Activated CD8-positive, alpha-beta T cell treated with anti-CD3 and anti-CD28 coated beads for 36 hours (primary cell): ENCODE results near the gene STAM. TPM values are rescaled to one million over a fixed set of nuclear protein-coding genes. Genes with fewer than 3 reads are reported as not detected.

Source experiments
- ATAC-seq: fragments of 200-7000 bp; cut with Tn5 transposase; one replicate; pipeline ENCODE4 v1.10.0; 2021; ENCODE audit warnings: mild to moderate bottlenecking, moderate library complexity
- CTCF ChIA-PET: fragments of 350-600 bp; sonication (Branson Sonifier 250); formaldehyde crosslinking; loops from one replicate; lab custom pipeline; 2021; ENCODE audit warnings: antibody characterized with exemption; lab: Charles Lee
- POLR2A ChIA-PET: fragments of 350-600 bp; sonication (Branson Sonifier 250); formaldehyde crosslinking; loops from one replicate; lab custom pipeline; 2021; ENCODE audit warnings: antibody characterized with exemption; lab: Charles Lee
- DNase-seq: peaks from one replicate; pipeline ENCODE4 v3.0.0-alpha.2; 2020
- H3K27ac Mint-ChIP-seq: one replicate; pipeline ENCODE4 v1.8.0; 2021; ENCODE audit warnings: mild to moderate bottlenecking, mixed read lengths
- H3K27me3 Mint-ChIP-seq: one replicate; pipeline ENCODE4 v1.8.0; 2021; ENCODE audit warnings: mixed read lengths
- H3K36me3 Mint-ChIP-seq: one replicate; pipeline ENCODE4 v1.8.0; 2021; ENCODE audit warnings: low read depth, mixed read lengths
- H3K4me1 Mint-ChIP-seq: one replicate; pipeline ENCODE4 v1.8.0; 2021; ENCODE audit warnings: low read depth, mixed read lengths
- H3K4me3 Mint-ChIP-seq: one replicate; pipeline ENCODE4 v1.8.0; 2021; ENCODE audit warnings: mild to moderate bottlenecking, moderate library complexity, mixed read lengths
- H3K9me3 Mint-ChIP-seq: one replicate; pipeline ENCODE4 v1.8.0; 2021; ENCODE audit warnings: mixed read lengths
- CTCF ChIP-seq: fragments of 200-600 bp; IDR thresholded peaks from one replicate; pipeline ENCODE4 v1.8.0; 2022; ENCODE audit warnings: antibody characterized with exemption, mild to moderate bottlenecking
- intact Hi-C: fragments of 100-400 bp; cut with micrococcal nuclease; formaldehyde crosslinking; loops from one replicate; pipeline ENCODE4 v1.10.0; 2022
- total RNA-seq, 2 experiments: library from RNA; stranded (reverse); gene quantifications; one replicate each; pipeline ENCODE4 v1.2.3, GENCODE V29; 2021

STAM gene
- total RNA-seq, 2 experiments from 2014 or later, result 21.6 to 24.5 TPM

- CTCF ChIA-PET, result interaction anchor here (0.7 kb wide), 1 partner anchor 25 kb away, joined by 3 read pairs; no protein-coding TSS in a partner anchor
- ATAC-seq, result no peak
- H3K4me3 Mint-ChIP-seq, result peak overlapping the region; percentile 43
- H3K27me3 Mint-ChIP-seq, result no peaks in the 10 kb centered on the region
- H3K9me3 Mint-ChIP-seq, result no peaks in the 10 kb centered on the region
- no peak for TF ChIP-seq CTCF
- peak overlapping the region; percentile 82 for H3K27ac Mint-ChIP-seq
- peaks cover 60% of the 10 kb centered on the region for H3K4me1 Mint-ChIP-seq
- POLR2A ChIA-PET, result interaction anchor here (0.9 to 1.2 kb wide), 2 partner anchors 16 to 29 kb away, joined by 3 to 4 read pairs; no protein-coding TSS in a partner anchor
- DNase-seq, result no peak
- intact Hi-C loops, result no loop called here
- H3K36me3 Mint-ChIP-seq, result peaks cover 24% of the 10 kb centered on the region
These were observed 24.7 kb downstream of the STAM start for GRCh38 chr10:17668435-17669184.

- ChIA-PET CTCF (interaction anchor here (1.5 kb wide), 1 partner anchor 24 kb away, joined by 3 read pairs; no protein-coding TSS in a partner anchor), POLR2A (interaction anchor here (1.2 kb wide), 1 partner anchor 25 kb away, joined by 3 read pairs; the partner anchor contains the start of gene STAM)
- H3K4me3 Mint-ChIP-seq, result peak overlapping the region; percentile 71
- H3K9me3 Mint-ChIP-seq, result no peaks in the 10 kb centered on the region
- peak overlapping the region; percentile 95 for H3K27ac Mint-ChIP-seq
- ATAC-seq, result peak; percentile 69
- no peak for TF ChIP-seq CTCF
- peaks cover 59% of the 10 kb centered on the region for H3K4me1 Mint-ChIP-seq
- DNase-seq, result peak; percentile 67
- no peaks in the 10 kb centered on the region for H3K27me3 Mint-ChIP-seq
- peaks cover 26% of the 10 kb centered on the region for H3K36me3 Mint-ChIP-seq
- intact Hi-C loops, result no loop called here
These were observed 25.4 kb downstream of the STAM start for GRCh38 chr10:17669185-17669872.

- ChIA-PET CTCF (interaction anchor here (1.1 to 1.8 kb wide), 2 partner anchors 28 to 83 kb away, joined by 3 to 5 read pairs; partner anchors contain the start of gene STAM), POLR2A (no interaction called here)
- H3K27me3 Mint-ChIP-seq, result no peaks in the 10 kb centered on the region
- intact Hi-C loops, result no loop called here
- no peak for TF ChIP-seq CTCF
- no peak overlapping the region for H3K4me3 Mint-ChIP-seq
- no peak for DNase-seq
- peaks cover 21% of the 10 kb centered on the region for H3K36me3 Mint-ChIP-seq
- ATAC-seq, result no peak
- no peak overlapping the region for H3K27ac Mint-ChIP-seq
- H3K4me1 Mint-ChIP-seq, result peaks cover 68% of the 10 kb centered on the region
- H3K9me3 Mint-ChIP-seq, result no peaks in the 10 kb centered on the region
These were observed 27.4 kb downstream of the STAM start for GRCh38 chr10:17671307-17671706.

- Mint-ChIP-seq H3K36me3 (peaks cover 13% of the 10 kb centered on the region), H3K4me1 (peaks cover 60% of the 10 kb centered on the region), H3K4me3 (no peak overlapping the region), H3K27ac (no peak overlapping the region), H3K27me3 (no peaks in the 10 kb centered on the region), H3K9me3 (no peaks in the 10 kb centered on the region)
- POLR2A ChIA-PET, result interaction anchor here (0.6 to 1.2 kb wide), 6 partner anchors 15 to 57 kb away, joined by 3 to 5 read pairs (median 3); partner anchors contain the start of gene STAM
- ATAC-seq, result peak; percentile 51
- DNase-seq, result no peak
- CTCF ChIA-PET, result interaction anchor here (0.9 kb wide), 1 partner anchor 63 kb away, joined by 3 read pairs; no protein-coding TSS in a partner anchor
- no peak for TF ChIP-seq CTCF
- intact Hi-C loops, result no loop called here
These were observed 29.6 kb downstream of the STAM start for GRCh38 chr10:17673471-17674061.
